ENCODE data around the gene EZH2.

DNA sequence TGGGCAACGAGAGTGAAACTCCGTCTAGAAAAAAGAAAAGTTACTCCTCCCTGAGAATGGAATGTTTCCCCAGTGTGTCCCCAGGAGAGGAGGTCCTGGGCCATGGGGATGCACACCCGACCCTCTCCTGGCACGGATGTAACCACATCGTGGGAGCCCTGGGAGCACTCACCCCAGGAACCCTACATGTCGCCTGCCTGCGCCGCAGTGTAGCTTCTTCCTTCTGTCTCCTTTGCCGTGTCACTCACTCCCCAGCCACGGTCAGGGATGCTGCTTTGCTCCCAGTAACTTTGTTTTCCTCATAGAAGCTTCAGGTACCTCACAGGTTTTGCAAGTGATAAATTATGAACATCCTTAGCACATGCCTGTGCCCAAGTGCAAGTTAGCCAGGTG is 82.0 kb downstream of the EZH2 start:
- TF ChIP-seq POLR2AphosphoS5 (IDR thresholded peaks at IDR 0.05; ENCODE audit: low read depth, low read length) (peak; percentile 32; the same call in 1 of the 2 replicates), POU2F2 (IDR thresholded peaks at IDR 0.05; ENCODE audit: low read depth, low read length) (no peak)
